ENCODE data around the gene IRS2.

DNA sequence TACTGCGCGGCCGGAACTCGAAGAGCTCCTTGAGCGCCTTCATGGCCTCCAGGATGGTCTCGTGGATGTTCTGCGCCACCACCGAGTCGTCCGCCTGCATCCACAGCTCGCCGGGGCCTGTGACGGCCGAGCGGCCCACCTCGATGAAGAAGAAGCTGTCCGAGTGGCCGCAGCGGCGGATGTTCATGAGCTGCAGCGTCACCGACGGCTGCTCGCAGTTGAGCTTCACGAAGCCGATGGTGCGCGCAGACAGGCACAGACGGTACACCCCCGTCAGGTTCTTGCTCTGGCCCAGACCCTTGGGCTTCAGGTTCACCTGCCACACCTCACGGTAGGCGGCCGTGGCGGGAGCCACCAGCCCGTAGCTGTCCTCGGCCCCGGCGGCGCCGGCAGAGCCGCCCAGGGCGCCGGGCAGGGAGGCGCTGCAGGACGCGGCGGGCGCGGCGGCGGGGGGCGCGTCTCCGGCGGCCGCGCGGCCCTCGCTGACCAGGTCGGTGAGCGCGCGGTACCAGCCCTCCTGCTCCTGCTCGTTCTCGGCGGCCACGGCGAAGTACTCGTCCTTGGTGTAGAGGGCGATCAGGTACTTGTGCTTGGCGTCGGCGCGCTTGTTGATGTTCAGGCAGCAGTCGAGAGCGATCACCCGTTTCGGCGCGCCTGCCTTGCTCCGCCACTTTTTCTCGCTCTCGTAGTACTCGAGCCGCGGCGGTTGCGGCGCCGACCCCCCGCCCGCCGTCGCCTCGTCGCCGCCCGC lies 1.1 kb downstream of the IRS2 start:
- TF ChIP-seq POLR2A (IDR thresholded peaks at IDR 0.05; ENCODE audit: low read depth, low read length) (no peak), POLR2AphosphoS5 (IDR thresholded peaks at IDR 0.05; ENCODE audit: low read depth, low read length) (no peak), TAF1 (IDR thresholded peaks at IDR 0.05; ENCODE audit: low read depth, low read length) (no peak)
